SK-N-SH (cell line): ENCODE data around the gene FIBIN. TPM values are rescaled to one million over a fixed set of nuclear protein-coding genes. Genes with fewer than 3 reads are reported as not detected.

Source experiments
- CTCF ChIA-PET: fragments of 300-600, 350-600 bp; formaldehyde crosslinking; extraction: SDS; loops from one replicate; lab custom pipeline; 2021; lab: Yijun Ruan, JAX
- POLR2A ChIA-PET: fragments of 350-600 bp; sonication (Branson Sonifier 250); formaldehyde crosslinking; extraction: SDS; loops from one replicate; lab custom pipeline; 2020; ENCODE audit warnings: antibody characterized with exemption, inconsistent platforms; lab: Yijun Ruan, JAX
- DNase-seq: peaks from one replicate; pipeline ENCODE4 v3.0.0; 2012
- H2AFZ ChIP-seq: fragments of 200-600 bp; sonication (generic); 2 replicates; pipeline ENCODE4 v1.8.1; 2016; ENCODE audit warnings: antibody characterized with exemption, mild to moderate bottlenecking, low read depth
- H3F3A ChIP-seq: fragments of 200-600 bp; sonication (generic); replicated peaks from 2 replicates; pipeline ENCODE3; 2016; ENCODE audit warnings: antibody characterized with exemption, mild to moderate bottlenecking; ENCODE audit not compliant: insufficient read depth
- H3K27ac ChIP-seq, 2 experiments: fragments of 200-500 bp in 1 of 2; fragments of 200-600 bp in 1 of 2; sonication (Bioruptor generic) in 1 of 2; sonication (generic), shearing (Covaris generic) in 1 of 2; 2 replicates each; pipeline versions ENCODE4 v1.5.1 to v1.6.1; 2014 to 2016; ENCODE audit warnings: low read depth in 2 of 2, inconsistent platforms in 1 of 2, low read length in 1 of 2, mild to moderate bottlenecking in 1 of 2, mixed read lengths in 1 of 2
- H3K27me3 ChIP-seq: fragments of 200-600 bp; sonication (generic), shearing (Covaris generic); 2 replicates; pipeline ENCODE4 v1.6.1; 2016; ENCODE audit warnings: mixed run types; ENCODE audit not compliant: insufficient read depth
- H3K36me3 ChIP-seq, 2 experiments: fragments of 200-500 bp in 1 of 2; fragments of 200-600 bp in 1 of 2; sonication (Bioruptor generic) in 1 of 2; sonication (generic) in 1 of 2; replicated peaks in 1 of 2; 2 replicates each; pipeline versions ENCODE3 to v1.5.1; 2014 to 2016; ENCODE audit warnings: low read length in 1 of 2, mild to moderate bottlenecking in 1 of 2; ENCODE audit not compliant: insufficient read depth in 2 of 2, control insufficient read depth in 1 of 2
- H3K4me1 ChIP-seq, 2 experiments: fragments of 200-500 bp in 1 of 2; fragments of 200-600 bp in 1 of 2; sonication (Bioruptor generic) in 1 of 2; sonication (generic), shearing (Covaris generic) in 1 of 2; 2 replicates each; pipeline versions ENCODE4 v1.5.1 to v1.6.1; 2014 to 2016; ENCODE audit warnings: low read depth in 1 of 2, low read length in 1 of 2, mixed run types in 1 of 2; ENCODE audit not compliant: insufficient read depth in 2 of 2, control insufficient read depth in 1 of 2
- H3K4me2 ChIP-seq: fragments of 200-600 bp; sonication (generic), shearing (Covaris generic); 2 replicates; pipeline ENCODE4 v1.6.1; 2017; ENCODE audit warnings: mixed run types
- H3K4me3 ChIP-seq, 2 experiments: fragments of 200-500 bp in 1 of 2; fragments of 200-600 bp in 1 of 2; sonication (Bioruptor generic) in 1 of 2; sonication (generic), shearing (Covaris generic) in 1 of 2; 2 replicates each; pipeline versions ENCODE4 v1.5.1 to v1.8.1; 2014 to 2016; ENCODE audit warnings: low read depth in 2 of 2, inconsistent platforms in 1 of 2, low read length in 1 of 2, mild to moderate bottlenecking in 1 of 2, mixed read lengths in 1 of 2, moderate library complexity in 1 of 2
- H3K79me2 ChIP-seq: fragments of 200-600 bp; sonication (generic); 2 replicates; pipeline ENCODE4 v1.8.1; 2017; ENCODE audit warnings: mild to moderate bottlenecking; ENCODE audit not compliant: insufficient read depth
- H3K9ac ChIP-seq: fragments of 200-600 bp; sonication (generic); 2 replicates; pipeline ENCODE4 v1.6.1; 2017; ENCODE audit warnings: mixed run types
- H3K9me2 ChIP-seq: fragments of 200-600 bp; sonication (generic); 2 replicates; pipeline ENCODE4 v1.6.1; 2017; ENCODE audit warnings: mixed run types
- H3K9me3 ChIP-seq: fragments of 200-600 bp; sonication (generic); 2 replicates; pipeline ENCODE4 v1.6.1; 2017; ENCODE audit warnings: mixed run types, mild to moderate bottlenecking, moderate library complexity
- H4K20me1 ChIP-seq: fragments of 200-600 bp; sonication (generic); 2 replicates; pipeline ENCODE4 v1.6.1; 2017; ENCODE audit warnings: mild to moderate bottlenecking, mixed run types; ENCODE audit not compliant: insufficient read depth
- CHD2 ChIP-seq: fragments of 150-350 bp; IDR thresholded peaks from 2 replicates; pipeline ENCODE4 v1.6.1; 2018; ENCODE audit warnings: low read length; ENCODE audit not compliant: partially characterized antibody
- CTCF ChIP-seq: fragments of 200-600 bp; sonication (generic); IDR thresholded peaks from 2 replicates; pipeline ENCODE4 v1.6.1; 2017; ENCODE audit warnings: antibody characterized with exemption, mild to moderate bottlenecking, moderate library complexity
- EZH2phosphoT487 ChIP-seq: fragments of 200-600 bp; sonication (generic); IDR thresholded peaks from 2 replicates; pipeline ENCODE4 v1.6.1; 2017; ENCODE audit warnings: low read depth, mixed run types, mild to moderate bottlenecking, antibody characterized with exemption, moderate library complexity, borderline replicate concordance
- FOSL2 ChIP-seq: IDR thresholded peaks from 2 replicates; pipeline ENCODE4 v1.4.0; 2012; ENCODE audit warnings: low read depth, mild to moderate bottlenecking, moderate library complexity, borderline replicate concordance
- FOXM1 ChIP-seq: IDR thresholded peaks from 2 replicates; pipeline ENCODE4 v1.4.0; 2012; ENCODE audit warnings: low read depth, mild to moderate bottlenecking
- GABPA ChIP-seq: IDR thresholded peaks from 2 replicates; pipeline ENCODE4 v1.4.0; 2012; ENCODE audit warnings: low read depth, mild to moderate bottlenecking
- GATA2 ChIP-seq: sonication (generic); formaldehyde crosslinking; IDR thresholded peaks from 2 replicates; pipeline ENCODE4 v1.5.0; 2020; ENCODE audit warnings: mild to moderate bottlenecking, missing genetic modification reagents
- MAX ChIP-seq: IDR thresholded peaks from 2 replicates; pipeline ENCODE4 v1.4.0; 2012; ENCODE audit warnings: low read depth
- NFIC ChIP-seq: IDR thresholded peaks from 2 replicates; pipeline ENCODE4 v1.4.0; 2012; ENCODE audit warnings: borderline replicate concordance
- RAD21 ChIP-seq: IDR thresholded peaks from 2 replicates; pipeline ENCODE4 v1.6.1; 2012; ENCODE audit warnings: mild to moderate bottlenecking, low read length
- SMC3 ChIP-seq: IDR thresholded peaks from 2 replicates; pipeline ENCODE4 v1.6.1; 2012; ENCODE audit warnings: low read depth, low read length, improper control_type of control experiment
- TCF12 ChIP-seq: IDR thresholded peaks from 2 replicates; pipeline ENCODE4 v1.4.0; 2012
- TEAD4 ChIP-seq: IDR thresholded peaks from 2 replicates; pipeline ENCODE4 v1.4.0; 2012; ENCODE audit warnings: mild to moderate bottlenecking, borderline replicate concordance; ENCODE audit not compliant: insufficient read depth
- YY1 ChIP-seq: IDR thresholded peaks from 2 replicates; pipeline ENCODE4 v1.4.0; 2012; ENCODE audit warnings: low read depth, mild to moderate bottlenecking
- WGBS: methylation state at CpG from one replicate; pipeline ENCODE4 v1.1.6; 2017; ENCODE audit warnings: low lambda C conversion rate; 5-methylcytosine and 5-hydroxymethylcytosine counted together
- polyA plus RNA-seq, 3 experiments: library from polyadenylated mRNA; depleted of rRNA; stranded (reverse); fragments of >200 nt; gene quantifications; 2 replicates each; pipeline ENCODE4 v1.2.3, GENCODE V29; 2012
- TF ChIP-seq, protein P1 (sequence below): IDR thresholded peaks from 2 replicates; pipeline ENCODE4 v1.4.0; 2012; ENCODE audit warnings: low read depth, borderline replicate concordance
- TF ChIP-seq, protein P2 (sequence below): IDR thresholded peaks from 2 replicates; pipeline ENCODE4; 2012

The FIBIN gene
- polyA plus RNA-seq, 1 of the 3 experiments (the other 2 are of a cell fraction): 0.66 TPM

- TF ChIP-seq MAX (peak; percentile 64), GATA2 (CRISPR knock-in tag) (no peak), GABPA (no peak), TEAD4 (peak; percentile 91), NFIC (peak; percentile 97), EZH2phosphoT487 (no peak), YY1 (0 out of 2 replicates have a peak, but pooled peaks have one; percentile 44), RAD21 (no peak), CHD2 (no peak), FOSL2 (peak; percentile 81), FOXM1 (peak; percentile 95), TCF12 (peak; percentile 98), CTCF (no peak), SMC3 (no peak)
- TF ChIP-seq, protein P1, sequence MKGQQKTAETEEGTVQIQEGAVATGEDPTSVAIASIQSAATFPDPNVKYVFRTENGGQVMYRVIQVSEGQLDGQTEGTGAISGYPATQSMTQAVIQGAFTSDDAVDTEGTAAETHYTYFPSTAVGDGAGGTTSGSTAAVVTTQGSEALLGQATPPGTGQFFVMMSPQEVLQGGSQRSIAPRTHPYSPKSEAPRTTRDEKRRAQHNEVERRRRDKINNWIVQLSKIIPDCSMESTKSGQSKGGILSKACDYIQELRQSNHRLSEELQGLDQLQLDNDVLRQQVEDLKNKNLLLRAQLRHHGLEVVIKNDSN: no peak
- TF ChIP-seq, protein P2, sequence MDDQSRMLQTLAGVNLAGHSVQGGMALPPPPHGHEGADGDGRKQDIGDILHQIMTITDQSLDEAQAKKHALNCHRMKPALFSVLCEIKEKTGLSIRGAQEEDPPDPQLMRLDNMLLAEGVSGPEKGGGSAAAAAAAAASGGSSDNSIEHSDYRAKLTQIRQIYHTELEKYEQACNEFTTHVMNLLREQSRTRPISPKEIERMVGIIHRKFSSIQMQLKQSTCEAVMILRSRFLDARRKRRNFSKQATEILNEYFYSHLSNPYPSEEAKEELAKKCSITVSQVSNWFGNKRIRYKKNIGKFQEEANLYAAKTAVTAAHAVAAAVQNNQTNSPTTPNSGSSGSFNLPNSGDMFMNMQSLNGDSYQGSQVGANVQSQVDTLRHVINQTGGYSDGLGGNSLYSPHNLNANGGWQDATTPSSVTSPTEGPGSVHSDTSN: peak; percentile 84
These were observed 46.5 kb upstream of the FIBIN start (continued) for GRCh38 chr11:26947379-26947844.

DNA sequence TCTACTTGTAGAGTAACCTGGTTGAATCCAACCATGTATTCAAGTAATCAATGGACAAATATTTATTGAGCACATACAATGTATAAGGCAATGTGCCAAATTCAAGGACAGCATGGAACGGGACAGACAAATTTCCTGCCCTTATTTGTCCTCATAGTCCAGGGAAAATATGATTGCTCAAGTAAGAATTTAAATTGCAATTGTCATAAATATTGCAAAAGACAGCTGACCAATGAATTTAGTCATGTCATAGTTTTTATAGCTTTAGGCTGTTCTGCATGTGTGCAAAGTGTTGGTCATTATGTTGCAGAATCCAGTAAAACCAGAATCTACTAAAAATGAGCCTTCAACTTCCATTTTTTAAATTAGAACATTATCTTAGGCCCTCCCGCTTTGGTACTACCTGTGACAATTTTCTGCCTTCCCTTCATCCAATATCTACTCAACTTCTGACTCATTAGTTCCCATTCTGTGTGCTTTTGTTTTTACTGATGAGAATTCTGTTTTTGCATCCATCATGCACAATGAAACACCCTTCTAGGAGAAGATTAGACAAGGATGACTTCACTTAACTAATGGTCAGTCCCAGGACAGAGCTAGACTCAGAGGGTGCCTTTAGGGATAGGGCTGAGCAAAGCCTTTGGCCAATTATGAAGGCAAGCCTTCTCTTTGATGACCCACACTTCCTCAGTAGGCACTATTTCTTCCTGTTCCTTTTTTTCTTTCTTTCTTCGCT is 45.8 kb upstream of the FIBIN start:
- no peaks in the 10 kb centered on the region for H3K36me3 ChIP-seq
- H3F3A ChIP-seq: peaks cover 41% of the 10 kb centered on the region
- 64% methylated on average over 3 of the region's 3 CpGs for WGBS
- TF ChIP-seq SMC3: no peak
- TF ChIP-seq, protein P2: 0 out of 2 replicates have a peak, but pooled peaks have one; percentile 22
- peak overlapping the region; percentile 54 for H3K9ac ChIP-seq
- ChIA-PET POLR2A (no interaction called here), CTCF (interaction anchor here (1.1 to 1.5 kb wide), 3 partner anchors 140 to 651 kb away, joined by 3 to 4 read pairs (median 4); no protein-coding TSS in a partner anchor)
- H3K4me3 ChIP-seq: no peak overlapping the region
- H3K4me1 ChIP-seq: peaks cover 25 to 50% of the 10 kb centered on the region in 2 experiments
- no peaks in the 10 kb centered on the region for H4K20me1 ChIP-seq
- DNase-seq: no peak
- no peak overlapping the region for H2AFZ ChIP-seq
- no peaks in the 10 kb centered on the region for H3K9me3 ChIP-seq
- no peaks in the 10 kb centered on the region for H3K79me2 ChIP-seq
- no peaks in the 10 kb centered on the region for H3K27me3 ChIP-seq
- H3K9me2 ChIP-seq: no peaks in the 10 kb centered on the region
- peak overlapping the region; percentile 87 to 95 for H3K27ac ChIP-seq
- peak overlapping the region; percentile 0; the same call in 1 of the 2 replicates for H3K4me2 ChIP-seq
